HCT116 (cell line): ENCODE measurements around the gene THSD4. TPM values are rescaled to one million over a fixed set of nuclear protein-coding genes. Genes with fewer than 3 reads are reported as not detected.

Experiments
- ATAC-seq: fragments of 200-7000 bp; cut with Tn5 transposase; 2 replicates; pipeline ENCODE4 v1.9.1; 2020; ENCODE audit warnings: mild to moderate bottlenecking, moderate library complexity
- BruUV-seq: library from RNA; stranded (reverse); fragments of 400-500 nt; replicated peaks from 2 replicates; lab custom pipeline; 2021; lab: Mats Ljungman, UMichigan
- CTCF ChIA-PET: fragments of 300-600 bp; sonication (Branson Sonifier 250); formaldehyde crosslinking; loops from one replicate; lab custom pipeline; 2021; ENCODE audit warnings: antibody characterized with exemption; lab: Charles Lee
- POLR2A ChIA-PET: fragments of 300-600, 350-600 bp; sonication (Branson Sonifier 250); formaldehyde crosslinking; loops from one replicate; lab custom pipeline; 2021; ENCODE audit warnings: antibody characterized with exemption; lab: Charles Lee
- RAD21 ChIA-PET, 2 experiments: fragments of 300-600 bp; sonication (Branson Sonifier 250); formaldehyde crosslinking; loops; one replicate each; lab custom pipeline; 2023; ENCODE audit warnings: low total read pairs in 2 of 2; ENCODE audit not compliant: uncharacterized antibody in 2 of 2, unreplicated experiment in 2 of 2, low non-redundant PET in 1 of 2; lab: Charles Lee
- DNase-seq: peaks from one replicate; pipeline ENCODE4 v3.0.0-alpha.2; 2010; ENCODE audit warnings: low read depth, low spot score
- H2AFZ ChIP-seq: fragments of 200-600 bp; shearing (Covaris generic), sonication (generic); 2 replicates; pipeline ENCODE4 v1.6.1; 2017; ENCODE audit warnings: low read depth, mixed run types, mixed read lengths, antibody characterized with exemption, low read length; ENCODE audit not compliant: poor library complexity, severe bottlenecking
- H3K27ac ChIP-seq: 2 replicates; pipeline ENCODE4 v1.5.1; 2012; ENCODE audit warnings: low read depth, low read length
- H3K27me3 ChIP-seq: fragments of 200-600 bp; sonication (generic); 2 replicates; pipeline ENCODE4 v1.6.1; 2016; ENCODE audit warnings: mixed run types, low read length, mixed read lengths; ENCODE audit not compliant: insufficient read depth
- H3K36me3 ChIP-seq, 2 experiments: fragments of 200-500 bp in 1 of 2; fragments of 200-600 bp in 1 of 2; sonication (Bioruptor generic) in 1 of 2; sonication (generic) in 1 of 2; 2 replicates each; pipeline versions ENCODE4 v1.5.1 to v1.6.1; 2014 to 2016; ENCODE audit warnings: low read length in 2 of 2, inconsistent platforms in 1 of 2, mixed read lengths in 1 of 2, mixed run types in 1 of 2; ENCODE audit not compliant: insufficient read depth in 2 of 2, control insufficient read depth in 1 of 2
- H3K4me1 ChIP-seq, 2 experiments: fragments of 200-600 bp in 1 of 2; sonication (generic) in 1 of 2; 2 replicates each; pipeline versions ENCODE4 v1.5.1 to v1.6.1; 2012 to 2017; ENCODE audit warnings: low read length in 2 of 2, inconsistent platforms in 1 of 2, mild to moderate bottlenecking in 1 of 2, mixed read lengths in 1 of 2, mixed run types in 1 of 2, moderate library complexity in 1 of 2; ENCODE audit not compliant: insufficient read depth in 2 of 2, control insufficient read depth in 1 of 2
- H3K4me2 ChIP-seq: fragments of 200-600 bp; sonication (generic); 2 replicates; pipeline ENCODE4 v1.6.1; 2017; ENCODE audit warnings: mixed run types, low read length, mixed read lengths
- H3K4me3 ChIP-seq, 2 experiments: fragments of 200-600 bp in 1 of 2; sonication (generic) in 1 of 2; replicated peaks in 1 of 2; 2 replicates each; pipeline ENCODE4 v1.5.1; 2011 to 2016; ENCODE audit warnings: low read length in 2 of 2, control low read depth in 1 of 2, low read depth in 1 of 2, mild to moderate bottlenecking in 1 of 2, mixed read lengths in 1 of 2, mixed run types in 1 of 2
- H3K79me2 ChIP-seq: fragments of 200-600 bp; sonication (generic); 2 replicates; pipeline ENCODE4 v1.6.1; 2017; ENCODE audit warnings: mild to moderate bottlenecking, mixed run types, low read length, moderate library complexity, mixed read lengths; ENCODE audit not compliant: insufficient read depth
- H3K9ac ChIP-seq: fragments of 200-600 bp; sonication (generic); 2 replicates; pipeline ENCODE4 v1.6.1; 2016; ENCODE audit warnings: low read length, mixed read lengths
- H3K9me2 ChIP-seq: fragments of 200-600 bp; sonication (generic), shearing (Covaris generic); 2 replicates; pipeline ENCODE4 v1.6.1; 2017; ENCODE audit warnings: mixed run types, mild to moderate bottlenecking, moderate library complexity; ENCODE audit not compliant: insufficient read depth
- H3K9me3 ChIP-seq, 2 experiments: fragments of 200-500 bp in 1 of 2; fragments of 200-600 bp in 1 of 2; sonication (Bioruptor generic) in 1 of 2; sonication (generic) in 1 of 2; 2 replicates each; pipeline ENCODE4 v1.6.1; 2014 to 2017; ENCODE audit warnings: low read length in 2 of 2, mixed read lengths in 2 of 2, inconsistent platforms in 1 of 2, low read depth in 1 of 2, mild to moderate bottlenecking in 1 of 2, mixed run types in 1 of 2, moderate library complexity in 1 of 2; ENCODE audit not compliant: control insufficient read depth in 1 of 2, insufficient read depth in 1 of 2
- H4K20me1 ChIP-seq: fragments of 200-600 bp; sonication (generic), shearing (Covaris generic); 2 replicates; pipeline ENCODE4 v1.6.1; 2017; ENCODE audit warnings: mixed run types, mild to moderate bottlenecking, moderate library complexity; ENCODE audit not compliant: insufficient read depth
- CBX3 ChIP-seq: IDR thresholded peaks from 2 replicates; pipeline ENCODE4 v1.6.1; 2012; ENCODE audit warnings: low read depth
- FOSL1 ChIP-seq: IDR thresholded peaks from 2 replicates; pipeline ENCODE4 v1.6.1; 2012; ENCODE audit warnings: low read depth
- MAX ChIP-seq: IDR thresholded peaks from 2 replicates; pipeline ENCODE4 v1.6.1; 2012
- RAD21 ChIP-seq: IDR thresholded peaks from 2 replicates; pipeline ENCODE4 v1.6.1; 2012; ENCODE audit warnings: low read depth, mild to moderate bottlenecking
- SIN3A ChIP-seq: IDR thresholded peaks from 2 replicates; pipeline ENCODE4 v1.6.1; 2012; ENCODE audit warnings: low read depth
- SRF ChIP-seq: IDR thresholded peaks from 2 replicates; pipeline ENCODE4 v1.6.1; 2012; ENCODE audit warnings: low read depth
- ZBTB33 ChIP-seq: IDR thresholded peaks from 2 replicates; pipeline ENCODE4 v1.6.1; 2011; ENCODE audit warnings: mild to moderate bottlenecking, low read length, moderate library complexity; ENCODE audit not compliant: insufficient replicate concordance; ENCODE audit errors: extremely low read depth
- ZNF274 ChIP-seq: fragments of 200-500 bp; sonication (Bioruptor generic); IDR thresholded peaks from 2 replicates; pipeline ENCODE4 v1.6.1; 2014; ENCODE audit warnings: mild to moderate bottlenecking, low read depth, low read length, inconsistent platforms
- intact Hi-C: fragments of 100-400 bp; cut with micrococcal nuclease; formaldehyde crosslinking; loops from 2 replicates; pipeline ENCODE4 v1.10.0; 2022
- total RNA-seq: library from RNA; stranded (reverse); gene quantifications from one replicate; pipeline ENCODE4 v1.2.1, GENCODE V29; 2021; ENCODE audit not compliant: unreplicated experiment
- TF ChIP-seq, protein P1 (sequence below): IDR thresholded peaks from 2 replicates; pipeline ENCODE4 v1.6.1; 2012; ENCODE audit warnings: low read depth

THSD4 gene
- total RNA-seq, 1 experiment from 2014 or later, result 30.5 TPM

- H3K9me2 ChIP-seq, result no peaks in the 10 kb centered on the region
- no peak overlapping the region for H3K9ac ChIP-seq
- RAD21 ChIA-PET, result no interaction called here
- H3K36me3 ChIP-seq, result no peaks in the 10 kb centered on the region
- no peak overlapping the region for H3K4me2 ChIP-seq
- no peak overlapping the region for H3K27ac ChIP-seq
- no peak overlapping the region for H2AFZ ChIP-seq
- POLR2A ChIA-PET, result no interaction called here
- ATAC-seq (no peak), DNase-seq (no peak)
- no peaks in the 10 kb centered on the region for H3K9me3 ChIP-seq
- intact Hi-C loops, result no loop called here
- CTCF ChIA-PET, result interaction anchor here (0.6 kb wide), 1 partner anchor 33 kb away, joined by 3 read pairs; no protein-coding TSS in a partner anchor
- H3K4me3 ChIP-seq, result no peak overlapping the region
- TF ChIP-seq, protein P1, sequence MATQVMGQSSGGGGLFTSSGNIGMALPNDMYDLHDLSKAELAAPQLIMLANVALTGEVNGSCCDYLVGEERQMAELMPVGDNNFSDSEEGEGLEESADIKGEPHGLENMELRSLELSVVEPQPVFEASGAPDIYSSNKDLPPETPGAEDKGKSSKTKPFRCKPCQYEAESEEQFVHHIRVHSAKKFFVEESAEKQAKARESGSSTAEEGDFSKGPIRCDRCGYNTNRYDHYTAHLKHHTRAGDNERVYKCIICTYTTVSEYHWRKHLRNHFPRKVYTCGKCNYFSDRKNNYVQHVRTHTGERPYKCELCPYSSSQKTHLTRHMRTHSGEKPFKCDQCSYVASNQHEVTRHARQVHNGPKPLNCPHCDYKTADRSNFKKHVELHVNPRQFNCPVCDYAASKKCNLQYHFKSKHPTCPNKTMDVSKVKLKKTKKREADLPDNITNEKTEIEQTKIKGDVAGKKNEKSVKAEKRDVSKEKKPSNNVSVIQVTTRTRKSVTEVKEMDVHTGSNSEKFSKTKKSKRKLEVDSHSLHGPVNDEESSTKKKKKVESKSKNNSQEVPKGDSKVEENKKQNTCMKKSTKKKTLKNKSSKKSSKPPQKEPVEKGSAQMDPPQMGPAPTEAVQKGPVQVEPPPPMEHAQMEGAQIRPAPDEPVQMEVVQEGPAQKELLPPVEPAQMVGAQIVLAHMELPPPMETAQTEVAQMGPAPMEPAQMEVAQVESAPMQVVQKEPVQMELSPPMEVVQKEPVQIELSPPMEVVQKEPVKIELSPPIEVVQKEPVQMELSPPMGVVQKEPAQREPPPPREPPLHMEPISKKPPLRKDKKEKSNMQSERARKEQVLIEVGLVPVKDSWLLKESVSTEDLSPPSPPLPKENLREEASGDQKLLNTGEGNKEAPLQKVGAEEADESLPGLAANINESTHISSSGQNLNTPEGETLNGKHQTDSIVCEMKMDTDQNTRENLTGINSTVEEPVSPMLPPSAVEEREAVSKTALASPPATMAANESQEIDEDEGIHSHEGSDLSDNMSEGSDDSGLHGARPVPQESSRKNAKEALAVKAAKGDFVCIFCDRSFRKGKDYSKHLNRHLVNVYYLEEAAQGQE, result no peak
- TF ChIP-seq SIN3A (no peak), ZNF274 (no peak), MAX (no peak), FOSL1 (no peak), ZBTB33 (no peak), RAD21 (no peak), SRF (no peak), CBX3 (no peak)
- no peaks in the 10 kb centered on the region for H3K27me3 ChIP-seq
- H4K20me1 ChIP-seq, result no peaks in the 10 kb centered on the region
- H3K4me1 ChIP-seq, result peaks cover 3 to 11% of the 10 kb centered on the region in 2 experiments; a peak in 2 of 4 replicates
- H3K79me2 ChIP-seq, result no peaks in the 10 kb centered on the region
- BruUV-seq, result no TSS peak
These were observed 662.1 kb downstream of the THSD4 start for GRCh38 chr15:71777216-71777943.
